ENCODE results near the gene TUFT1.

Gene TUFT1

GRCh38 chr1:151504252-151504651, 35.9 kb upstream of the TUFT1 start:
- TF ChIP-seq TCF12 (IDR thresholded peaks at IDR 0.05; ENCODE audit: low read depth) (no peak), USF1 (IDR thresholded peaks at IDR 0.05) (no peak), EP300 (IDR thresholded peaks at IDR 0.05; ENCODE audit: borderline replicate concordance) (no peak), CEBPB (IDR thresholded peaks at IDR 0.05) (no peak), ZBTB7A (IDR thresholded peaks at IDR 0.05; ENCODE audit: low read depth) (no peak), EGR1 (IDR thresholded peaks at IDR 0.05) (no peak), MAX (IDR thresholded peaks at IDR 0.05) (no peak), YY1 (IDR thresholded peaks at IDR 0.05; ENCODE audit: low read depth) (no peak), CREB1 (IDR thresholded peaks at IDR 0.05; ENCODE audit: low read depth) (no peak), FOXM1 (IDR thresholded peaks at IDR 0.05; ENCODE audit: borderline replicate concordance, low read depth) (no peak), REST (IDR thresholded peaks at IDR 0.05; ENCODE audit: low read depth) (no peak), TEAD4 (IDR thresholded peaks at IDR 0.05) (no peak), RAD21 (IDR thresholded peaks at IDR 0.05; ENCODE audit: low read depth) (no peak), TAF1 (IDR thresholded peaks at IDR 0.05; ENCODE audit: low read depth) (no peak)

GRCh38 chr1:151504759-151505158, 35.4 kb upstream of the TUFT1 start:
- TF ChIP-seq FOXM1 (IDR thresholded peaks at IDR 0.05; ENCODE audit: borderline replicate concordance, low read depth) (no peak), RAD21 (IDR thresholded peaks at IDR 0.05; ENCODE audit: low read depth) (no peak), MAX (IDR thresholded peaks at IDR 0.05) (no peak), EP300 (IDR thresholded peaks at IDR 0.05; ENCODE audit: borderline replicate concordance) (no peak), USF1 (IDR thresholded peaks at IDR 0.05) (no peak), ZBTB7A (IDR thresholded peaks at IDR 0.05; ENCODE audit: low read depth) (no peak), REST (IDR thresholded peaks at IDR 0.05; ENCODE audit: low read depth) (no peak), CEBPB (IDR thresholded peaks at IDR 0.05) (no peak), TCF12 (IDR thresholded peaks at IDR 0.05; ENCODE audit: low read depth) (no peak), TAF1 (IDR thresholded peaks at IDR 0.05; ENCODE audit: low read depth) (no peak), TEAD4 (IDR thresholded peaks at IDR 0.05) (no peak), NFIC (IDR thresholded peaks at IDR 0.05) (no peak), YY1 (IDR thresholded peaks at IDR 0.05; ENCODE audit: low read depth) (no peak)

- TF ChIP-seq USF1 (IDR thresholded peaks at IDR 0.05) (no peak), RAD21 (IDR thresholded peaks at IDR 0.05; ENCODE audit: low read depth) (no peak), CEBPB (IDR thresholded peaks at IDR 0.05) (no peak), CREB1 (IDR thresholded peaks at IDR 0.05; ENCODE audit: low read depth) (no peak), TAF1 (IDR thresholded peaks at IDR 0.05; ENCODE audit: low read depth) (no peak), EP300 (IDR thresholded peaks at IDR 0.05; ENCODE audit: borderline replicate concordance) (no peak), EGR1 (IDR thresholded peaks at IDR 0.05) (no peak), REST (IDR thresholded peaks at IDR 0.05; ENCODE audit: low read depth) (no peak), FOXM1 (IDR thresholded peaks at IDR 0.05; ENCODE audit: borderline replicate concordance, low read depth) (no peak), NFIC (IDR thresholded peaks at IDR 0.05) (no peak), YY1 (IDR thresholded peaks at IDR 0.05; ENCODE audit: low read depth) (no peak), MAX (IDR thresholded peaks at IDR 0.05) (no peak)
Measured at GRCh38 chr1:151508833-151509232, 31.3 kb upstream of the TUFT1 start.

Data from Ishikawa (cell line).